ENCODE measurements around the gene PLK1. TPM values are rescaled to one million over a fixed set of nuclear protein-coding genes. Genes with fewer than 3 reads are reported as not detected.

The PLK1 gene
- total and polyA plus RNA-seq, 2 experiments from 2014 or later = 69.0 to 141 TPM

GRCh38 chr16:23682181-23682580 is 3.5 kb downstream of the PLK1 start:
- peaks cover 77% of the 10 kb centered on the region for H3K36me3 Mint-ChIP-seq (ENCODE audit: low read depth)
- TF ChIP-seq POLR2AphosphoS5 (IDR thresholded peaks at IDR 0.05; ENCODE audit: low read depth) (no peak), ETS1 (IDR thresholded peaks at IDR 0.05) (no peak), ZNF462 (CRISPR knock-in tag; IDR thresholded peaks at IDR 0.05) (no peak)
- DNase-seq (ENCODE audit: low spot score) = no peak

GRCh38 chr16:23683487-23683886 is 4.8 kb downstream of the PLK1 start:
- peaks cover 54% of the 10 kb centered on the region for H3K79me2 ChIP-seq (replicated peaks; ENCODE audit: insufficient read depth)
- TF ChIP-seq ETS1 (IDR thresholded peaks at IDR 0.05) (no peak), EZH2phosphoT487 (IDR thresholded peaks at IDR 0.05; ENCODE audit: unreplicated experiment) (no peak), ZNF331 (CRISPR knock-in tag; IDR thresholded peaks at IDR 0.05; ENCODE audit: low read depth) (no peak), EZH2 (IDR thresholded peaks at IDR 0.05; ENCODE audit: low read depth, unreplicated experiment) (no peak)

More at GRCh38 chr16:23682181-23682580, 3.5 kb downstream of the PLK1 start:
- no peak overlapping the region for H3K27ac Mint-ChIP-seq
- Histone ChIP-seq H3K4me2 (no peak overlapping the region), H3K27ac (ENCODE audit: low read depth) (no peak overlapping the region), H2AFZ (no peak overlapping the region), H3K36me3 (ENCODE audit: insufficient read depth) (peaks cover 63% of the 10 kb centered on the region), H3K9me2 (ENCODE audit: insufficient read depth) (no peaks in the 10 kb centered on the region), H4K20me1 (replicated peaks; ENCODE audit: insufficient read depth) (peaks cover 37% of the 10 kb centered on the region), H3F3A (replicated peaks; ENCODE audit: low read depth) (peaks cover 24% of the 10 kb centered on the region; the same call in 1 of the 2 replicates), H3K79me2 (replicated peaks; ENCODE audit: insufficient read depth) (peaks cover 54% of the 10 kb centered on the region), H3K4me1 (ENCODE audit: insufficient read depth) (peaks cover 13% of the 10 kb centered on the region; the same call in 1 of the 2 replicates), H3K27me3 (ENCODE audit: insufficient read depth) (no peaks in the 10 kb centered on the region), H3K4me3 (no peak overlapping the region)
- no peak for ATAC-seq
- no peaks in the 10 kb centered on the region for H3K9me3 Mint-ChIP-seq
- H3K4me3 Mint-ChIP-seq = no peak overlapping the region
- H3K4me1 Mint-ChIP-seq = peaks cover 16% of the 10 kb centered on the region
- peaks cover 18% of the 10 kb centered on the region for H3K27me3 Mint-ChIP-seq (ENCODE audit: insufficient read depth, low read depth, poor library complexity)

More at GRCh38 chr16:23683487-23683886, 4.8 kb downstream of the PLK1 start:
- H3K4me3 Mint-ChIP-seq = no peak overlapping the region
- no peak overlapping the region for H3K27ac Mint-ChIP-seq
- peaks cover 90% of the 10 kb centered on the region for H3K36me3 Mint-ChIP-seq (ENCODE audit: low read depth)
- DNase-seq (ENCODE audit: low spot score) (no peak), ATAC-seq (no peak)
- Histone ChIP-seq H3K4me3 (no peak overlapping the region), H2AFZ (no peak overlapping the region), H3K4me1 (ENCODE audit: insufficient read depth) (peaks cover 8% of the 10 kb centered on the region; the same call in 1 of the 2 replicates), H3K27me3 (ENCODE audit: insufficient read depth) (no peaks in the 10 kb centered on the region), H3F3A (replicated peaks; ENCODE audit: low read depth) (peaks cover 21% of the 10 kb centered on the region; the same call in 1 of the 2 replicates), H3K4me2 (no peak overlapping the region), H3K9me2 (ENCODE audit: insufficient read depth) (no peaks in the 10 kb centered on the region), H4K20me1 (replicated peaks; ENCODE audit: insufficient read depth) (peaks cover 37% of the 10 kb centered on the region), H3K27ac (ENCODE audit: low read depth) (no peak overlapping the region), H3K36me3 (ENCODE audit: insufficient read depth) (peaks cover 76% of the 10 kb centered on the region)
- no peaks in the 10 kb centered on the region for H3K9me3 Mint-ChIP-seq
- peaks cover 13% of the 10 kb centered on the region for H3K4me1 Mint-ChIP-seq
- peaks cover 18% of the 10 kb centered on the region for H3K27me3 Mint-ChIP-seq (ENCODE audit: insufficient read depth, low read depth, poor library complexity)
